ENCODE measurements around the gene BRI3. TPM values are rescaled to one million over a fixed set of nuclear protein-coding genes. Genes with fewer than 3 reads are reported as not detected.

BRI3 gene
- total and polyA plus RNA-seq, 2 experiments from 2014 or later: 73.3 to 195 TPM

- H3K4me1 ChIP-seq (ENCODE audit: insufficient read depth): no peaks in the 10 kb centered on the region
- WGBS, 2 experiments (ENCODE audit: low coverage in 1 of 2, low lambda C conversion rate in 2 of 2, missing lambda C conversion rate in 2 of 2): 90 to 91% methylated on average over 9 of the region's 9 CpGs
- H3K27me3 ChIP-seq (replicated peaks; ENCODE audit: insufficient read depth): no peaks in the 10 kb centered on the region
- DNase-seq: peak; percentile 17
- H3K9me2 ChIP-seq (ENCODE audit: insufficient read depth): no peaks in the 10 kb centered on the region
- H2AFZ ChIP-seq: no peak overlapping the region
- no peaks in the 10 kb centered on the region for H3F3A ChIP-seq (ENCODE audit: insufficient read depth)
- no peaks in the 10 kb centered on the region for H4K20me1 ChIP-seq (ENCODE audit: insufficient read depth)
- no peaks in the 10 kb centered on the region for H3K9me3 ChIP-seq (ENCODE audit: low read depth)
- H3K4me2 ChIP-seq (ENCODE audit: unreplicated experiment): no peak overlapping the region
- H3K9ac ChIP-seq: no peak overlapping the region
- no peak overlapping the region for H3K4me3 ChIP-seq
- no peak overlapping the region for H3K27ac ChIP-seq
- TF ChIP-seq EZH2 (IDR thresholded peaks at IDR 0.05; ENCODE audit: insufficient read depth, poor library complexity, severe bottlenecking): no peak
- TF ChIP-seq EZH2phosphoT487 (IDR thresholded peaks at IDR 0.05; ENCODE audit: insufficient read depth, low read depth): no peak
- H3K79me2 ChIP-seq (ENCODE audit: insufficient read depth): no peaks in the 10 kb centered on the region
- in situ Hi-C loops (cut with MboI): no loop called here
- no peaks in the 10 kb centered on the region for H3K36me3 ChIP-seq (ENCODE audit: low read depth)
These were observed 42.5 kb upstream of the BRI3 start for GRCh38 chr7:98238976-98239375.

- Histone ChIP-seq H3K4me3 (no peak overlapping the region), H3K27ac (no peak overlapping the region), H3K36me3 (ENCODE audit: low read depth) (no peaks in the 10 kb centered on the region), H3K27me3 (replicated peaks; ENCODE audit: insufficient read depth) (no peaks in the 10 kb centered on the region), H3K9ac (no peak overlapping the region), H2AFZ (no peak overlapping the region), H3K9me3 (ENCODE audit: low read depth) (no peaks in the 10 kb centered on the region), H4K20me1 (ENCODE audit: insufficient read depth) (no peaks in the 10 kb centered on the region), H3K79me2 (ENCODE audit: insufficient read depth) (no peaks in the 10 kb centered on the region), H3K9me2 (ENCODE audit: insufficient read depth) (no peaks in the 10 kb centered on the region), H3F3A (ENCODE audit: insufficient read depth) (no peaks in the 10 kb centered on the region), H3K4me2 (ENCODE audit: unreplicated experiment) (no peak overlapping the region), H3K4me1 (ENCODE audit: insufficient read depth) (no peaks in the 10 kb centered on the region)
- 85 to 86% methylated on average over 18 to 19 of the region's 19 CpGs for WGBS, 2 experiments (ENCODE audit: low coverage in 1 of 2, low lambda C conversion rate in 2 of 2, missing lambda C conversion rate in 2 of 2)
- in situ Hi-C loops (cut with MboI): no loop called here
- DNase-seq: peak; percentile 56
- no peak for TF ChIP-seq EZH2 (IDR thresholded peaks at IDR 0.05; ENCODE audit: insufficient read depth, poor library complexity, severe bottlenecking)
- TF ChIP-seq EZH2phosphoT487 (IDR thresholded peaks at IDR 0.05; ENCODE audit: insufficient read depth, low read depth): no peak
These were observed 40.4 kb upstream of the BRI3 start for GRCh38 chr7:98240961-98241673.

- in situ Hi-C loops (cut with MboI): no loop called here
- H3K9me3 ChIP-seq (ENCODE audit: low read depth): no peaks in the 10 kb centered on the region
- H3K27me3 ChIP-seq (replicated peaks; ENCODE audit: insufficient read depth): no peaks in the 10 kb centered on the region
- H3K4me3 ChIP-seq: no peak overlapping the region
- H2AFZ ChIP-seq: no peak overlapping the region
- H3F3A ChIP-seq (ENCODE audit: insufficient read depth): no peaks in the 10 kb centered on the region
- no peak overlapping the region for H3K9ac ChIP-seq
- TF ChIP-seq EZH2 (IDR thresholded peaks at IDR 0.05; ENCODE audit: insufficient read depth, poor library complexity, severe bottlenecking) (no peak), EZH2phosphoT487 (IDR thresholded peaks at IDR 0.05; ENCODE audit: insufficient read depth, low read depth) (no peak)
- no peak overlapping the region for H3K27ac ChIP-seq
- no peaks in the 10 kb centered on the region for H3K36me3 ChIP-seq (ENCODE audit: low read depth)
- no peak overlapping the region for H3K4me2 ChIP-seq (ENCODE audit: unreplicated experiment)
- no peaks in the 10 kb centered on the region for H3K9me2 ChIP-seq (ENCODE audit: insufficient read depth)
- no peaks in the 10 kb centered on the region for H3K79me2 ChIP-seq (ENCODE audit: insufficient read depth)
- H3K4me1 ChIP-seq (ENCODE audit: insufficient read depth): no peaks in the 10 kb centered on the region
- DNase-seq: no peak
- no peaks in the 10 kb centered on the region for H4K20me1 ChIP-seq (ENCODE audit: insufficient read depth)
- 79 to 88% methylated on average over 10 to 16 of the region's 16 CpGs for WGBS, 2 experiments (ENCODE audit: low coverage in 1 of 2, low lambda C conversion rate in 2 of 2, missing lambda C conversion rate in 2 of 2)
These were observed 39.7 kb upstream of the BRI3 start for GRCh38 chr7:98241674-98242241.

GRCh38 chr7:98242342-98242741 is 39.1 kb upstream of the BRI3 start:
- no peak for DNase-seq
- H3K27me3 ChIP-seq (replicated peaks; ENCODE audit: insufficient read depth): no peaks in the 10 kb centered on the region
- H3K27ac ChIP-seq: no peak overlapping the region
- H3K9me3 ChIP-seq (ENCODE audit: low read depth): no peaks in the 10 kb centered on the region
- TF ChIP-seq EZH2 (IDR thresholded peaks at IDR 0.05; ENCODE audit: insufficient read depth, poor library complexity, severe bottlenecking) (no peak), EZH2phosphoT487 (IDR thresholded peaks at IDR 0.05; ENCODE audit: insufficient read depth, low read depth) (no peak)
- no peaks in the 10 kb centered on the region for H3K9me2 ChIP-seq (ENCODE audit: insufficient read depth)
- H4K20me1 ChIP-seq (ENCODE audit: insufficient read depth): no peaks in the 10 kb centered on the region
- no peak overlapping the region for H3K4me3 ChIP-seq
- in situ Hi-C loops (cut with MboI): no loop called here
- 100% methylated on average over 1 of the region's 1 CpG; no CpG with 5 or more reads in 1 of the 2 experiments for WGBS, 2 experiments (ENCODE audit: low coverage in 1 of 2, low lambda C conversion rate in 2 of 2, missing lambda C conversion rate in 2 of 2)
- no peak overlapping the region for H3K4me2 ChIP-seq (ENCODE audit: unreplicated experiment)
- no peaks in the 10 kb centered on the region for H3K79me2 ChIP-seq (ENCODE audit: insufficient read depth)
- no peak overlapping the region for H3K9ac ChIP-seq
- no peak overlapping the region for H2AFZ ChIP-seq
- H3K36me3 ChIP-seq (ENCODE audit: low read depth): no peaks in the 10 kb centered on the region
- no peaks in the 10 kb centered on the region for H3F3A ChIP-seq (ENCODE audit: insufficient read depth)
- H3K4me1 ChIP-seq (ENCODE audit: insufficient read depth): no peaks in the 10 kb centered on the region
